GM18502 (cell line): Measurements from ENCODE around the gene C5orf24.
A peak's percentile ranks its signal among the peaks of the same experiment; 100 is the strongest.

Experiments
- ATAC-seq: cut with Tn5 transposase; IDR thresholded peaks from one replicate; pipeline ENCODE4 v1.9.1; 2021; ENCODE audit warnings: mild to moderate bottlenecking; ENCODE audit not compliant: unreplicated experiment, poor library complexity

C5orf24 gene

DNA sequence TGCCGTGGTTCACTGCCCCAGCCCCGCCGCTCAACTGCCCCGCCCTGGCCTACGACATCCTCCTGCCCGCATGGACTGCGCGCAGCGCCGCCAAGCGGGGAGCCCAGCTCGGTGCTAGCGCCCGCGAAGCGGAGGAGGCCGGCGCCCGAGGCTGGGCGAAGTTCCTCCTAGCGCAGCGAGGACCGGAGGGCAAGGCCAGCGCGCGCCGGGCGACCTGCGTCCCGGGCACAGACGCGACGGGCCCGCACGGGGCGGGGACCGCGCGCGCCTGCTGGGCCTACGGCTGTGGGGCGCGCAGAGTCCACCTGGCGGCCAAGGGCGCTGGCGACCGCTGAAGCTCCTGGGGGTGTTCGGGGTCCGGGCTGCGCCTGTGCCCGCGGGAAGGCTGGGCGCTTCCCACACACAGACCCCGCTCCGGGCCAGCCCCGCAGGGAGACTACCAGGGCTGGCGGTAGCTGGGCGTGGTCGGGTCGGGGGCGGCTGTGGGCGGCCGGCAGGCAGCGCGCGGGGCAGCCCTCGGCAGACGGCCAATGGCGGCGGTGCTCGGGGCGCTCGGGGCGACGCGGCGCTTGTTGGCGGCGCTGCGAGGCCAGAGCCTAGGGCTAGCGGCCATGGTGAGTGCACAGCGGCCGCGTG, 59.0 kb downstream of the C5orf24 start, which contains the start of gene PCBD2:
Gene PCBD2, plus strand, starts transcription at position 522 of the 636 bp plus-strand sequence. Its CDS starts 9 bp downstream, at position 531.
- peak; percentile 79 for ATAC-seq

DNA sequence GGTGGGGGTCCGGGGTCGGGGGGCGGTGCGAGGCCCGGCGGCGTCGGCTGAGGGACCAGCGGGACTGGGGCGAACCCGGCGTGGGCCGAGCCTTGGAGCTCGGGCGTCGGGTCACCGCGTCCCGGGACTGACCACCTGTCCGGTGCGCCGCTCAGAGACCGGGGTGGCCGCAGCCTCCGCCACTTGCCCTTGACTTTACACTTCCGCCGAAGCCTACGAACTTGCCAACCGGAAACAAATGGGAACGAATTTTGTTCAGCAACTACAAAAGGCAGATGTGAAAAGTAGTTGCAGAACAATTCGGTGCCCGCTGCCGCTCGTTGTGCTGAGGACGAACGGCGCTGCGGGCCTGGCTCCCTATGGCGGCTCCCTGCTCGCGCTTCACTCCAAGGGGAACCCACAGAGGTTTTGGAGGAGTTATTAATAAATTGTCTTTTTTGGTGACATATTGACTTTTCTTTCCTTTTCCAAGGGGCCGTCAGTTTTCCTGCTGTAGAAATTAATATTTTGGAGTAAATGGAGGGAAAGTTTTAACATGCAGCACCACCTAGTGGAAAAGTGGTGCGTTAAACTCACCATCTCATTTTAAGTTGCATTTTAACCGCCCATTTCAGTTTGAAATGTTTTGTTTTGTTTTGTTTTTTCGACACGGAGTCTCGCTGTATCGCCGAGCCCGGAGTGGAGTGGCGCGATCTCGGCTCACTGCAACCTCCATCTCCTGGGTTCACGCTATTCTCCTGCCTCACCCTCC, 59.7 kb downstream of the C5orf24 start:
- peak; percentile 29 for ATAC-seq

DNA sequence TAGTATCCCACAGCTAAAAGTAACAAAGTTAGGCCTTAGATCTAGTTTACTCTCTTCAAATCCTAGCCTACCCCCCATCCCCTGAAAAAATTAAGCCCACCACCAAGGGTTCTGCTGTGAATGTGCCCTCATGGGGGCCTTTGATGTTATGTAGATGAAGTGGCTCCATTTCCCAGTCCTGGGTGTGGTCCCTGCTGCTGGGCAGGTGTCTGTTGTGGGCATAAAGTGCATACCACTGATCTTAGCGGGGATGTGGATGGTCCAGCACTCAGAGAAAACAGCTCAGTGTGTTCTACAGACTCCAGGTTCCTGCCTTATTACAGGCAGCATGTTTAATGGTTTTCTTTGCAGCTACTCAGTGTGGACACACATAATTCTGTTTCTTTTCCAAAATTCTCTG, 61.0 kb downstream of the C5orf24 start:
- no peak for ATAC-seq
